ENCODE measurements around the gene SHTN1. TPM values are rescaled to one million over a fixed set of nuclear protein-coding genes. Genes with fewer than 3 reads are reported as not detected.

The SHTN1 gene
- total RNA-seq, 1 donor from 2014 or later: 0.15 TPM

DNA sequence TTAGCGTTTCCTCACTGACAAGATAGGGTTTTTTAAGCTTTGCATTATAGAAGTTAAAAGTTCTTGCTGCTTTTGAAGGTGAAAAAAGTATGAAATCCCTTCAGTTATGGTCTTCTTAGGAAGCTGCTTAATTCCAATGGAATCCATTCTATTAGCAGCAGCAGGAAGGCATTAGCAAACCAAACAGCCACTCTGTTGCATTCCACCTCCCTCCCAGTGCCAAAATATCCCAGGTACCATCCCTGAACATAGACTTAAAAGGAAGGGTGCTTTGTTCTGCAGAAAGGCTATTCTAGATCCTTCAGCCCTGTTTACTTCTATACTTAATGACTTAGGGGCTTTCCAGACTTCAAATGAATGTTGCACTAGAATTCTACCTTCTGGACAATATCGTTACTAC is 131.9 kb downstream of the SHTN1 start:
- intact Hi-C loops (cut with micrococcal nuclease): no loop called here

DNA sequence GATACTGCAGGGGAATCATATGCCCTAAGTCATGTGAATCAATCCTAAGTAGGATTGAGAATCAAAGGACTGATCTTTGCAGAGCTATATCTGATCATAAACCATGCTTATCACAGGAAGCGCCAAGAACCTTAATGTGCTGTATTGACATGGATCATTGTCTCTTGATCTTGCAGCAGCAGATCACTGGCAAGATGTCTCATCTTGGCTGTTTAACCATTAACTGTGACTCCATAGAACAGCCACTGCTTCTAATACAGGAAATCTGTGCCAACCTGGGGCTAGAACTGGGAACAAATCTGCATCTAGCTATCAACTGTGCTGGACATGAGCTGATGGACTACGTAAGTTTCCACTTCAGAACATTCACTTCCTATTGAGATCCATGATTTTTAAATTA is 134.0 kb downstream of the SHTN1 start:
- intact Hi-C loops (cut with micrococcal nuclease): no loop called here

DNA sequence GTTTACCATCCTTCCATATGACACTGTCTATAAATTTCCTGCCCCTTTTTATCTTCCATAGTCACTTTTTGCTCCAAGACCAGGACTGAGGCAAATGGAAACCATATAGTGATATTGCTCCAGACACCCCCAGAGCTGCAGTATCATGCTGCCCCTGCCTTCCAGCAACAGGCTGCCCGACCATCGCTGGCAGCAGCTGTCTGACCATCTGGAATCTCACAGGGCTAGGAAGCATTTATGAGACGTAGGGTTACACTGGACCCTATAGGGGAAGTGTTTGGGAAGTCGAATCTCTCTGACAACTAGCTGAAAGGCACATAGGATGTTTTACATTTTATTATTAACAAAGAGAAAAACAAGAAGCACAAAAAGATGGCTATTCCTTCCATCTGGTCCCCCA is 136.3 kb downstream of the SHTN1 start:
- intact Hi-C loops (cut with micrococcal nuclease): no loop called here

- intact Hi-C loops (cut with micrococcal nuclease): no loop called here
Measured at GRCh38 chr10:116868198-116868676, 136.8 kb downstream of the SHTN1 start.

GRCh38 chr10:116866987-116867595 is 137.9 kb downstream of the SHTN1 start:
- intact Hi-C loops (cut with micrococcal nuclease): no loop called here

GRCh38 chr10:116866066-116866465 is 138.9 kb downstream of the SHTN1 start:
- intact Hi-C loops (cut with micrococcal nuclease): no loop called here

- intact Hi-C loops (cut with micrococcal nuclease): no loop called here
Measured at GRCh38 chr10:116864436-116864835, 140.6 kb downstream of the SHTN1 start.

DNA sequence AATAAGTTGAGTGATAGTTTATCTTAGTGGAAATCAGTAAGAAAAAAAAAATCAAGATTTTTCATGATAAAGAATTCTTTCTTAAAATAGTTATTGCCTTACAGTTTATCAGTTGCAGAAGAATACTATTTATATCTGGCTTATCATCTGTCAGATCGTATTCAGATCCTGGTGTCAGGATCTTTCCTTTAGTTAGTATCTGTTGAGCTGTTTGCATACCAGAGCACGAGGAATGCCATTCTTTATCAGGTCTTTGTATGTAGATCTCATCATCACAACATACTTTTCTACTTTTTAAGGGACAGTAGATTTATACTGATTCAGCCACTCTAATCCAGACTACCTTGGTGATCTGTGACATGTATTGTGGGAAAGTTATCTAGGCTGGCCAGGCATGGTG is 143.2 kb downstream of the SHTN1 start:
- intact Hi-C loops (cut with micrococcal nuclease): no loop called here

- intact Hi-C loops (cut with micrococcal nuclease): no loop called here
Measured at GRCh38 chr10:116857156-116857555, 147.8 kb downstream of the SHTN1 start.

- intact Hi-C loops (cut with micrococcal nuclease): no loop called here
Measured at GRCh38 chr10:116853701-116854100, 151.3 kb downstream of the SHTN1 start.

- intact Hi-C loops (cut with micrococcal nuclease): no loop called here
Measured at GRCh38 chr10:116853287-116853686, 151.7 kb downstream of the SHTN1 start.

GRCh38 chr10:116852246-116852645 is 152.7 kb downstream of the SHTN1 start:
- intact Hi-C loops (cut with micrococcal nuclease): no loop called here

GRCh38 chr10:116850058-116850611 is 154.9 kb downstream of the SHTN1 start:
- intact Hi-C loops (cut with micrococcal nuclease): no loop called here

DNA sequence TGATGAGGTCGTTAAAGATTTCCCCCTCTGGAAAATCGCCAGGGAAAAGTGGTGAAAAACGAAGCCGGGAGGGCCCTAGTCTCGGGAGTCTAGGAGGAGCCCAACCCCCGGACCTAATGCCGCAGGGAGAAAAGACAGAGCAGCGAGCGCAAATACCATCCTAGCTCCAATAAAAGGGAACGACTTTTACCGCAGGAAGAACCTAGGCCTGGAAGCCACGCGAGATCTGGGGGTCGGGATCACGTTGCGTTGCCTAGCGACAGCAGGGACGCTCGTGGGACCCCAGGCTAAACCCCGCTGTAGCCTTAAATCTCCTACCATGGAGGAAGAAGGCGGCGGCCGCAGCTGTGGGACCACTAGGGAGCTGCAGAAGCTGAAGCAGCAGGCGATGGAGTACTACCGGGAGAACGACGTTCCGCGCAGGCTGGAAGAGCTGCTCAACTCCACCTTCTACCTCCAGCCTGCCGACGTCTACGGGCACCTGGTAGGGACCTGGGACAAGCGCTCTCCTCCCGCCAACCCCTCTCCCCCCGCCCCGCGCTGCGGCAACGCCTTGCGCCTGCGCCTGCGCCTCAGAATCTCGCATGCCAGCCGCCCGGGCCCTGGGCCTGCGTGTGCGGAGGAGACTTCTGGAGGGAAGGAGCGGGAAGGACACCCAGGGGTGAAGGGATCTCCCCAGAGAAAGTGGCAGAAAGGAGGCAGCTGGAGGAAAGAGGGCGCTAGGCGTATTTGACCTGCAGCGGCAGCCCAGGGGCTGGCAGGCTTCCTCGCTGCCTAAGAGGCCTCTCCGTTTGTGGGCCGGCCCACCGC is 155.5 kb downstream of the SHTN1 start, which contains the start of gene ENO4:
TSS of gene ENO4 (plus strand) at position 252 of the 810 bp plus-strand sequence. CDS start at position 320, 68 bp downstream.
- intact Hi-C loops (cut with micrococcal nuclease): loop anchor here (5.0 kb wide), 1 partner anchor 323 kb away; no protein-coding TSS in a partner anchor

GRCh38 chr10:116848944-116849247 is 156.1 kb downstream of the SHTN1 start:
- intact Hi-C loops (cut with micrococcal nuclease): loop anchor here (5.0 kb wide), 1 partner anchor 323 kb away; no protein-coding TSS in a partner anchor

GRCh38 chr10:116848032-116848943 is 156.7 kb downstream of the SHTN1 start:
- intact Hi-C loops (cut with micrococcal nuclease): loop anchor here (5.0 kb wide), 1 partner anchor 324 kb away; no protein-coding TSS in a partner anchor

DNA sequence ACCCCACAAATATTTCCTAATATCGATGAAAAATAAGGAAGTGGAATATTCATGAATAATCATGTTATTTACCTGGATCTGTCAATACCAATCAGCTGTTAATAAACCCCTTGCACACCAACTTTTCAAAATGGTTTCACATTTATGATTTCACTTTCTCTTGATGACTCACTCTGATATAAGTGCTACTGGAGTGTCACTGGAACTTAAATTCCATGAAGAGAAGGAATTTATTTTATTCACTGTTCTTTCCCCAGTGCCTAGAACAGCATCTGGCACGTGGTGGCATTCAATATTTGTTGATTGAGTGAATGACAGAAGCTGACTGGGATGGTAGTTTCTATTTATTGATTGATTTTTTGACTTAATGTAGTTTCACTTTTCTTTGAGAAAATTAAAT is 159.2 kb downstream of the SHTN1 start:
- intact Hi-C loops (cut with micrococcal nuclease): loop anchor here (5.0 kb wide), 1 partner anchor 326 kb away; no protein-coding TSS in a partner anchor

DNA sequence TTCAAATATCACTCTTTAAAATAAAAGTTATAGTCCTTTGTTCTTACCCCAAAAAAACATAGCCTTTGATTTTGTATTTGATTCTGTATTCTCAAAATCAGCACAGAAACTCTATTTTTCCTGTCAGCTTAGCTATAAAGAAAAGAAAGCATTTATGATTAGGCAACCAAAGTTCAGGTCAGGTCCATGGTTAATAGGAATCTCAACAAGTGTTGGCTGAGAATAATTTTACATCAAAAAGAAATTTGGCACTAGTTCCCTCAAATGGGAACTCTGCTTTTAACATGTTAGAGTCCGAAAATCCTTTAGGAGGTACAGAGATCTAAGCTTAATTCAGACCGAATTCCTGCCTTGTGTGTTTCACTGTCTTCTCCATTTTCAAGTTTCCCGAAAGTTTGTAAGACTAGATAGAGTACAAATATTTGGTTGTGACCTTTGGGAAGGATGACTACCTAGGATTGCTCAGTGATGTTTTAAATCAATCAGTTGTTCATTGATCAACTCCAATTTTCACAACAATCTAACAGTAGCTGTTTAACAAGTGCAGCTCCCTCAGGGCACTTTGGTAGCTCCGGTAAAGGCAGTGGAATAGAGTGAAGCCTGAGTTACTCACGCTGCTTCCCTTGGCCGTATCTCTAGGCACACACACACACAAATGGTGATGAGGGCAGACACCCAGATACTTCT is 164.5 kb downstream of the SHTN1 start:
- intact Hi-C loops (cut with micrococcal nuclease): no loop called here

GRCh38 chr10:116838143-116838725 is 166.8 kb downstream of the SHTN1 start:
- intact Hi-C loops (cut with micrococcal nuclease): no loop called here

GRCh38 chr10:116836902-116837523 is 168.0 kb downstream of the SHTN1 start:
- intact Hi-C loops (cut with micrococcal nuclease): no loop called here

Data from T-helper 1 cell treated with Interleukin-12 subunit alpha and Interleukin-12 subunit beta and Interleukin-4 antibody, amounts not matched to agents 30 ng/mL and 1 ng/mL, for 36 hours (primary cell).